OCI-LY3 (cell line): ENCODE results near the gene DNAH7.

ENCODE experiments used
- H2AFZ ChIP-seq: fragments of 200-600, 300-600 bp; shearing (Covaris generic); 2 replicates; pipeline ENCODE4 v1.6.0; 2014; ENCODE audit warnings: antibody characterized with exemption, low read depth, low read length
- H3K27ac ChIP-seq: fragments of 200-600, 300-600 bp; sonication (generic); 2 replicates; pipeline ENCODE4 v1.5.1; 2014; ENCODE audit warnings: mild to moderate bottlenecking, low read length, moderate library complexity, mixed read lengths
- H3K27me3 ChIP-seq: fragments of 200-600, 300-600 bp; sonication (generic); 2 replicates; pipeline ENCODE4 v1.6.1; 2014; ENCODE audit warnings: low read depth, low read length, mixed read lengths
- H3K36me3 ChIP-seq: fragments of 200-600, 300-600 bp; sonication (generic); replicated peaks from 2 replicates; pipeline ENCODE3; 2014; ENCODE audit warnings: low read depth, low read length, mixed read lengths
- H3K4me1 ChIP-seq: fragments of 300-600, 200-600 bp; sonication (generic); 2 replicates; pipeline ENCODE4 v1.6.1; 2014; ENCODE audit warnings: low read length, mixed read lengths
- H3K4me2 ChIP-seq: fragments of 200-600, 300-600 bp; sonication (generic); 2 replicates; pipeline ENCODE4 v1.6.1; 2014; ENCODE audit warnings: low read length, mixed read lengths
- H3K4me3 ChIP-seq: fragments of 300-600, 200-600 bp; sonication (generic); 2 replicates; pipeline ENCODE4 v1.5.1; 2014; ENCODE audit warnings: antibody characterized with exemption, mild to moderate bottlenecking, low read length, moderate library complexity
- H3K79me2 ChIP-seq: fragments of 300-600, 200-600 bp; shearing (Covaris generic); 2 replicates; pipeline ENCODE4 v1.6.1; 2014; ENCODE audit warnings: mild to moderate bottlenecking, low read length, mixed read lengths
- H3K9ac ChIP-seq: fragments of 300-600, 200-600 bp; shearing (Covaris generic); 2 replicates; pipeline ENCODE4 v1.6.0; 2014; ENCODE audit warnings: mild to moderate bottlenecking, low read length, moderate library complexity
- H3K9me3 ChIP-seq: fragments of 200-600, 300-600 bp; shearing (Covaris generic); 2 replicates; pipeline ENCODE4 v1.6.1; 2014; ENCODE audit warnings: low read length, mixed read lengths; ENCODE audit not compliant: insufficient read depth
- H4K20me1 ChIP-seq: fragments of 200-600, 300-600 bp; sonication (generic); 2 replicates; pipeline ENCODE4 v1.6.1; 2016; ENCODE audit warnings: low read length, mixed read lengths; ENCODE audit not compliant: insufficient read depth
- EZH2phosphoT487 ChIP-seq: fragments of 200-600 bp; shearing (Covaris generic); IDR thresholded peaks from 2 replicates; pipeline ENCODE4 v1.6.1; 2018; ENCODE audit warnings: antibody characterized with exemption, mixed run types, low read depth
- TF ChIP-seq, protein P1 (sequence below): fragments of 200-600, 300-600 bp; sonication (generic); IDR thresholded peaks from 2 replicates; pipeline ENCODE4 v1.5.1; 2014; ENCODE audit warnings: antibody characterized with exemption, low read length, low read depth

The DNAH7 gene

DNA sequence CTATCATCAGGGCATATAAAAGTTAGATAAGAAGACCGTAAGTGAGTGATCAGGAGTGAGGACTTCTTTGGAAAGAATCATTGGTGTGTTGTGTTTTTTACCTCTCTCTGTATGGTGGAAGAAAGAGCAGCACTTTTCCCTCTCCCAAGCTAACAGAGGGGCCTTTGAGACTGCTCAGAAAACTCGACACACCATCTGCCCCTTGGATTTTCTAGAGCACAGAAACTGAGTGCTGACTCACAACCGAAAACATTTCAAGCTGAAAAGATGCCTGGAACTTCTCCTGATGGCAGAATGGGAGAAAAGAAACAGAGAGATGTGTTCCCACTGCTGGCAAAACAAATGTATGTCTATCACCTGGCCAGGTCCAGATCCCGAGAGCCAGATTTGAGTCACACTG, 156.6 kb downstream of the DNAH7 start:
- no peaks in the 10 kb centered on the region for H3K9me3 ChIP-seq

GRCh38 chr2:195910570-195910969, 158.1 kb downstream of the DNAH7 start:
- H4K20me1 ChIP-seq: no peaks in the 10 kb centered on the region
- TF ChIP-seq, protein P1, sequence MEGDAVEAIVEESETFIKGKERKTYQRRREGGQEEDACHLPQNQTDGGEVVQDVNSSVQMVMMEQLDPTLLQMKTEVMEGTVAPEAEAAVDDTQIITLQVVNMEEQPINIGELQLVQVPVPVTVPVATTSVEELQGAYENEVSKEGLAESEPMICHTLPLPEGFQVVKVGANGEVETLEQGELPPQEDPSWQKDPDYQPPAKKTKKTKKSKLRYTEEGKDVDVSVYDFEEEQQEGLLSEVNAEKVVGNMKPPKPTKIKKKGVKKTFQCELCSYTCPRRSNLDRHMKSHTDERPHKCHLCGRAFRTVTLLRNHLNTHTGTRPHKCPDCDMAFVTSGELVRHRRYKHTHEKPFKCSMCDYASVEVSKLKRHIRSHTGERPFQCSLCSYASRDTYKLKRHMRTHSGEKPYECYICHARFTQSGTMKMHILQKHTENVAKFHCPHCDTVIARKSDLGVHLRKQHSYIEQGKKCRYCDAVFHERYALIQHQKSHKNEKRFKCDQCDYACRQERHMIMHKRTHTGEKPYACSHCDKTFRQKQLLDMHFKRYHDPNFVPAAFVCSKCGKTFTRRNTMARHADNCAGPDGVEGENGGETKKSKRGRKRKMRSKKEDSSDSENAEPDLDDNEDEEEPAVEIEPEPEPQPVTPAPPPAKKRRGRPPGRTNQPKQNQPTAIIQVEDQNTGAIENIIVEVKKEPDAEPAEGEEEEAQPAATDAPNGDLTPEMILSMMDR: no peak
- no peak for TF ChIP-seq EZH2phosphoT487
- H3K9ac ChIP-seq: no peak overlapping the region
- H3K4me1 ChIP-seq: no peaks in the 10 kb centered on the region
- H3K9me3 ChIP-seq: no peaks in the 10 kb centered on the region
- no peak overlapping the region for H2AFZ ChIP-seq
- H3K4me3 ChIP-seq: no peak overlapping the region
- no peaks in the 10 kb centered on the region for H3K79me2 ChIP-seq
- H3K27me3 ChIP-seq: no peaks in the 10 kb centered on the region
- no peak overlapping the region for H3K27ac ChIP-seq
- no peak overlapping the region for H3K4me2 ChIP-seq
- H3K36me3 ChIP-seq: no peaks in the 10 kb centered on the region

More for the DNA sequence above, 156.6 kb downstream of the DNAH7 start:
- no peaks in the 10 kb centered on the region for H3K79me2 ChIP-seq
- no peak overlapping the region for H3K27ac ChIP-seq
- no peak overlapping the region for H3K4me3 ChIP-seq
- no peaks in the 10 kb centered on the region for H3K4me1 ChIP-seq
- H2AFZ ChIP-seq: no peak overlapping the region
- H3K9ac ChIP-seq: no peak overlapping the region
- no peaks in the 10 kb centered on the region for H4K20me1 ChIP-seq
- no peaks in the 10 kb centered on the region for H3K36me3 ChIP-seq
- no peak overlapping the region for H3K4me2 ChIP-seq
- no peaks in the 10 kb centered on the region for H3K27me3 ChIP-seq
- TF ChIP-seq, protein P1: no peak
- no peak for TF ChIP-seq EZH2phosphoT487

DNA sequence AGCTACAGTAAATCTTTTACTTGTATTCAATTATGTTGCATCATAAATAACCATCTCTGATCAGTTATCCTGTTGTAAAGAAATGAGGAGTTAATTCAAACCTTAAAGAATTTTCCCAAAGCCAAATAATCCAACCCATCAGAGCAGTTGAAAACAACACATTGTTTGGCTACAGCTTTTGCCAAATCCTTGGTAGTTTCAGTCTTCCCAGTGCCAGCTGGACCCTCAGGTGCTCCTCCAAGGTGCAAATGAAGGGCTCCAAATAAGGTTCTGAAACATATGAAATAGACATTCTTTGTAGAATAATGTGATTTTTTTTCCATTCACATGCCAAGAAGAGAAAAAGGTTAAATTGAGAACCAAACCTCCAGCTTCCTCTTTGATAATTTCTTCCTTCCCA, 158.7 kb downstream of the DNAH7 start:
- TF ChIP-seq EZH2phosphoT487: no peak
- TF ChIP-seq, protein P1: no peak
- no peak overlapping the region for H3K4me2 ChIP-seq
- no peaks in the 10 kb centered on the region for H4K20me1 ChIP-seq
- no peaks in the 10 kb centered on the region for H3K79me2 ChIP-seq
- no peak overlapping the region for H3K27ac ChIP-seq
- no peaks in the 10 kb centered on the region for H3K9me3 ChIP-seq
- H2AFZ ChIP-seq: no peak overlapping the region
- no peaks in the 10 kb centered on the region for H3K36me3 ChIP-seq
- no peak overlapping the region for H3K4me3 ChIP-seq
- no peaks in the 10 kb centered on the region for H3K4me1 ChIP-seq
- no peaks in the 10 kb centered on the region for H3K27me3 ChIP-seq
- H3K9ac ChIP-seq: no peak overlapping the region

- H3K9ac ChIP-seq: no peak overlapping the region
- H4K20me1 ChIP-seq: no peaks in the 10 kb centered on the region
- TF ChIP-seq, protein P1: no peak
- TF ChIP-seq EZH2phosphoT487: no peak
- H3K4me2 ChIP-seq: no peak overlapping the region
- no peaks in the 10 kb centered on the region for H3K9me3 ChIP-seq
- no peak overlapping the region for H3K27ac ChIP-seq
- no peaks in the 10 kb centered on the region for H3K4me1 ChIP-seq
- H3K36me3 ChIP-seq: no peaks in the 10 kb centered on the region
- H3K4me3 ChIP-seq: no peak overlapping the region
- H3K79me2 ChIP-seq: no peaks in the 10 kb centered on the region
- no peaks in the 10 kb centered on the region for H3K27me3 ChIP-seq
- no peak overlapping the region for H2AFZ ChIP-seq
Measured at GRCh38 chr2:195907474-195907873, 161.2 kb downstream of the DNAH7 start.
